OCI-LY7 (cell line): ENCODE measurements around the gene MDH2. TPM values are rescaled to one million over a fixed set of nuclear protein-coding genes. Genes with fewer than 3 reads are reported as not detected.

Experiments
- BruUV-seq: library from RNA; stranded (reverse); fragments of 400-500 nt; replicated peaks from 2 replicates; lab custom pipeline; 2021; lab: Mats Ljungman, UMichigan
- CTCF ChIA-PET: fragments of 300-600 bp; sonication (Branson Sonifier 250); formaldehyde crosslinking; loops from one replicate; lab custom pipeline; 2022; ENCODE audit warnings: antibody characterized with exemption; ENCODE audit not compliant: unreplicated experiment; lab: Charles Lee
- POLR2A ChIA-PET: fragments of 300-600 bp; sonication (Branson Sonifier 250); formaldehyde crosslinking; loops from one replicate; lab custom pipeline; 2022; ENCODE audit warnings: antibody characterized with exemption; lab: Charles Lee
- DNase-seq: peaks from one replicate; pipeline ENCODE4 v3.0.0-alpha.2; 2015; ENCODE audit warnings: low spot score
- H2AFZ ChIP-seq: fragments of 200-600 bp; sonication (generic), shearing (Covaris generic); 2 replicates; pipeline ENCODE4 v1.6.1; 2014; ENCODE audit warnings: mild to moderate bottlenecking, antibody characterized with exemption, low read length, moderate library complexity
- H3K27ac ChIP-seq: fragments of 200-600 bp; sonication (generic); 2 replicates; pipeline ENCODE4 v1.5.1; 2014; ENCODE audit warnings: mixed run types, low read depth, mild to moderate bottlenecking, moderate library complexity, low read length, inconsistent platforms; ENCODE audit not compliant: poor library complexity, severe bottlenecking
- H3K36me3 ChIP-seq: fragments of 200-600 bp; sonication (generic); 2 replicates; pipeline ENCODE4 v1.6.1; 2014; ENCODE audit warnings: mild to moderate bottlenecking, antibody characterized with exemption, low read length, moderate library complexity, mixed read lengths; ENCODE audit not compliant: insufficient read depth
- H3K4me1 ChIP-seq: fragments of 200-600 bp; sonication (generic); 2 replicates; pipeline ENCODE4 v1.5.1; 2014; ENCODE audit warnings: mild to moderate bottlenecking, low read length; ENCODE audit not compliant: insufficient read depth, poor library complexity, severe bottlenecking
- H3K4me2 ChIP-seq: fragments of 200-600 bp; sonication (generic); 2 replicates; pipeline ENCODE4 v1.6.1; 2014; ENCODE audit warnings: mild to moderate bottlenecking, low read length
- H3K4me3 ChIP-seq: fragments of 200-600 bp; sonication (generic); 2 replicates; pipeline ENCODE4 v1.5.1; 2014; ENCODE audit warnings: mild to moderate bottlenecking, low read depth, low read length; ENCODE audit not compliant: poor library complexity, severe bottlenecking
- H3K79me2 ChIP-seq: fragments of 200-600 bp; sonication (generic); 2 replicates; pipeline ENCODE4 v1.6.1; 2016; ENCODE audit warnings: low read depth, mild to moderate bottlenecking, low read length, moderate library complexity, mixed read lengths; ENCODE audit not compliant: insufficient read depth
- H3K9me2 ChIP-seq: fragments of 200-600 bp; sonication (generic); 2 replicates; pipeline ENCODE4 v1.6.1; 2016; ENCODE audit warnings: mild to moderate bottlenecking, low read length, mixed read lengths; ENCODE audit not compliant: insufficient read depth
- H3K9me3 ChIP-seq: fragments of 200-600 bp; sonication (generic); 2 replicates; pipeline ENCODE4 v1.6.1; 2014; ENCODE audit warnings: mild to moderate bottlenecking, mixed run types, low read length, mixed read lengths
- H4K20me1 ChIP-seq: fragments of 200-600 bp; sonication (generic); 2 replicates; pipeline ENCODE4 v1.6.1; 2014; ENCODE audit warnings: mild to moderate bottlenecking, antibody characterized with exemption, low read length, moderate library complexity, mixed read lengths; ENCODE audit not compliant: insufficient read depth
- EZH2phosphoT487 ChIP-seq: fragments of 200-600 bp; sonication (generic); IDR thresholded peaks from 2 replicates; pipeline ENCODE4 v1.6.1; 2018; ENCODE audit warnings: low read depth, borderline replicate concordance, mild to moderate bottlenecking, mixed run types, antibody characterized with exemption, low read length, moderate library complexity, mixed read lengths
- intact Hi-C: fragments of 100-400 bp; cut with micrococcal nuclease; formaldehyde crosslinking; loops from one replicate; pipeline ENCODE4 v1.10.0; 2022; ENCODE audit not compliant: unreplicated experiment
- total RNA-seq, 2 experiments: library from RNA; depleted of rRNA in 1 of 2; stranded (reverse); fragments of >200 nt in 1 of 2; shearing (Covaris generic) in 1 of 2; gene quantifications; 2 replicates each; pipeline ENCODE4 v1.2.3, GENCODE V29; 2014 to 2022
- TF ChIP-seq, protein P1 (sequence below): fragments of 200-600 bp; sonication (generic); conservative IDR thresholded peaks from 2 replicates; pipeline ENCODE4 v1.5.1; 2014; ENCODE audit warnings: mild to moderate bottlenecking, antibody characterized with exemption, low read length, moderate library complexity, mixed read lengths

The MDH2 gene
- total RNA-seq, 2 experiments from 2014 or later, result 155 to 253 TPM

GRCh38 chr7:76037310-76037709, 10.6 kb upstream of the MDH2 start:
- Histone ChIP-seq H3K79me2 (no peaks in the 10 kb centered on the region), H3K27ac (no peak overlapping the region), H3K36me3 (no peaks in the 10 kb centered on the region), H2AFZ (no peak overlapping the region), H3K9me3 (no peaks in the 10 kb centered on the region), H4K20me1 (peaks cover 4% of the 10 kb centered on the region; the same call in 1 of the 2 replicates), H3K4me2 (no peak overlapping the region), H3K9me2 (no peaks in the 10 kb centered on the region), H3K4me3 (no peak overlapping the region), H3K4me1 (no peaks in the 10 kb centered on the region)
- no peak for DNase-seq
- intact Hi-C loops, result no loop called here
- BruUV-seq, result no TSS peak
- CTCF ChIA-PET, result no interaction called here
- TF ChIP-seq EZH2phosphoT487, result no peak
- TF ChIP-seq, protein P1, sequence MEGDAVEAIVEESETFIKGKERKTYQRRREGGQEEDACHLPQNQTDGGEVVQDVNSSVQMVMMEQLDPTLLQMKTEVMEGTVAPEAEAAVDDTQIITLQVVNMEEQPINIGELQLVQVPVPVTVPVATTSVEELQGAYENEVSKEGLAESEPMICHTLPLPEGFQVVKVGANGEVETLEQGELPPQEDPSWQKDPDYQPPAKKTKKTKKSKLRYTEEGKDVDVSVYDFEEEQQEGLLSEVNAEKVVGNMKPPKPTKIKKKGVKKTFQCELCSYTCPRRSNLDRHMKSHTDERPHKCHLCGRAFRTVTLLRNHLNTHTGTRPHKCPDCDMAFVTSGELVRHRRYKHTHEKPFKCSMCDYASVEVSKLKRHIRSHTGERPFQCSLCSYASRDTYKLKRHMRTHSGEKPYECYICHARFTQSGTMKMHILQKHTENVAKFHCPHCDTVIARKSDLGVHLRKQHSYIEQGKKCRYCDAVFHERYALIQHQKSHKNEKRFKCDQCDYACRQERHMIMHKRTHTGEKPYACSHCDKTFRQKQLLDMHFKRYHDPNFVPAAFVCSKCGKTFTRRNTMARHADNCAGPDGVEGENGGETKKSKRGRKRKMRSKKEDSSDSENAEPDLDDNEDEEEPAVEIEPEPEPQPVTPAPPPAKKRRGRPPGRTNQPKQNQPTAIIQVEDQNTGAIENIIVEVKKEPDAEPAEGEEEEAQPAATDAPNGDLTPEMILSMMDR, result no peak
- POLR2A ChIA-PET, result interaction anchor here (0.9 kb wide), 1 partner anchor 10 kb away, joined by 3 read pairs; the partner anchor contains the start of genes MDH2 and STYXL1

DNA sequence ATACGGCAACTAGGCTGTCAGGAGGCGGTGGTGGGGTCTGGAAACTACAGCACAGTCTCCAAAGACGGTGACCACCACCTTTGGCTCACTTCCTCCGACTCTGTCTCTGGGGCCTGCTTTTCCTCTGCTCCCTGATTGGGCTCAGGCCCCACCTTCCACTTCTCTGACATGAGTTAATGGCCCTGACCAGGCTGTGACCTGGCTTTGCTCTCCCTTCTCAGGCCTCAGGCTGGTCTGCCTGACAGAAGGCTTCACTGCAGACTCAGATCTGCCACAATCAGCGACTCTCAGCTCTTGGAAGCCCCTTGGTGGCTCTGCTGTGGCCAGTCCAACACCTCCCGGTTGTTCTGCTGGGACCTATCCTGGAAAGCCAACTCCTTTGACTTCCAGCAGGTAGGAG, 7.8 kb upstream of the MDH2 start:
- H2AFZ ChIP-seq, result no peak overlapping the region
- no peaks in the 10 kb centered on the region for H3K9me2 ChIP-seq
- intact Hi-C loops, result no loop called here
- H3K79me2 ChIP-seq, result no peaks in the 10 kb centered on the region
- H3K4me1 ChIP-seq, result no peaks in the 10 kb centered on the region
- H3K9me3 ChIP-seq, result no peaks in the 10 kb centered on the region
- DNase-seq, result no peak
- no peak overlapping the region for H3K4me2 ChIP-seq
- no peak for TF ChIP-seq EZH2phosphoT487
- TF ChIP-seq, protein P1, result no peak
- ChIA-PET POLR2A (no interaction called here), CTCF (no interaction called here)
- BruUV-seq, result no TSS peak
- no peaks in the 10 kb centered on the region for H3K36me3 ChIP-seq
- H4K20me1 ChIP-seq, result peaks cover 10% of the 10 kb centered on the region
- no peak overlapping the region for H3K4me3 ChIP-seq
- H3K27ac ChIP-seq, result no peak overlapping the region

DNA sequence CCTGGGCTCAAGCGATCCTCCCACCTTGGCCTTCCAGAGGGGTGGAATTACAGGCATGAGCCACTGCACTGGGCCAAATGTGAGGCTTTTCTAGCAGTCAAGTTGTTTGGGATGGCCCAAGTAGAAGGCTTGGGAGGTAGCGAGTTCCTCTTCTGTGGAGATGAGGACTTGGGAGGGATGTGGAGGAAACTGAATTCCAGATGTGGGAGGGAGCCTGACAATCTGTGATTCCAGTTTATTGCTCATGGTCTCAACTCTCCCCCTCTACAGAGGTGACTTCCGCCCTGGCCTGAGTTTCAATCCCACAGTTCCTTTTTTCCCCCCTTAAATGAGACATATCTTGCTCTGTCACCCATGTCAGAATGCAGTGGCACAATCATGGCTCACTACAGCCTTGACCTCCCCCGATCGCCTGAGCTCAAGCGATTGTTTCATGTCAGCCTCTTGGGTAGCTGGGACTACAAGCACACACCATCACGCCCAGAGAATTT, 3.5 kb upstream of the MDH2 start:
- Histone ChIP-seq H3K79me2 (peaks cover 31% of the 10 kb centered on the region), H3K27ac (no peak overlapping the region), H3K4me3 (no peak overlapping the region), H3K9me2 (no peaks in the 10 kb centered on the region), H3K4me1 (peaks cover 6% of the 10 kb centered on the region), H2AFZ (no peak overlapping the region), H4K20me1 (peaks cover 15% of the 10 kb centered on the region), H3K36me3 (peaks cover 5% of the 10 kb centered on the region), H3K4me2 (no peak overlapping the region), H3K9me3 (no peaks in the 10 kb centered on the region)
- ChIA-PET POLR2A (interaction anchor here (0.5 kb wide), 1 partner anchor 8 kb away, joined by 6 read pairs; no protein-coding TSS in a partner anchor), CTCF (no interaction called here)
- BruUV-seq, result TSS peak; percentile 33
- TF ChIP-seq, protein P1, result no peak
- no peak for TF ChIP-seq EZH2phosphoT487
- intact Hi-C loops, result no loop called here
- no peak for DNase-seq
